ENCODE results near the gene ADH4.

The ADH4 gene

GRCh38 chr4:99179178-99179577 lies 35.1 kb upstream of the ADH4 start:
- no peak for DNase-seq (ENCODE audit: low read depth)
- TF ChIP-seq CTCF (conservative IDR thresholded peaks at IDR 0.05; ENCODE audit: low read depth, low read length): no peak
- H3K4me3 ChIP-seq (ENCODE audit: low read depth, low read length): no peak overlapping the region

GRCh38 chr4:99166544-99166943 lies 22.4 kb upstream of the ADH4 start:
- TF ChIP-seq CTCF (conservative IDR thresholded peaks at IDR 0.05; ENCODE audit: low read depth, low read length): no peak

GRCh38 chr4:99165978-99166377 lies 21.9 kb upstream of the ADH4 start:
- DNase-seq (ENCODE audit: low read depth): no peak
- TF ChIP-seq CTCF (conservative IDR thresholded peaks at IDR 0.05; ENCODE audit: low read depth, low read length): no peak

More at GRCh38 chr4:99166544-99166943, 22.4 kb upstream of the ADH4 start:
- no peak for DNase-seq (ENCODE audit: low read depth)
- H3K4me3 ChIP-seq (ENCODE audit: low read depth, low read length): no peak overlapping the region

GRCh38 chr4:99161373-99162099 lies 17.4 kb upstream of the ADH4 start:
- DNase-seq (ENCODE audit: low read depth): no peak
- no peak overlapping the region for H3K4me3 ChIP-seq (ENCODE audit: low read depth, low read length)
- no peak for TF ChIP-seq CTCF (conservative IDR thresholded peaks at IDR 0.05; ENCODE audit: low read depth, low read length)

More at GRCh38 chr4:99165978-99166377, 21.9 kb upstream of the ADH4 start:
- no peak overlapping the region for H3K4me3 ChIP-seq (ENCODE audit: low read depth, low read length)

GRCh38 chr4:99159699-99160098 lies 15.6 kb upstream of the ADH4 start:
- TF ChIP-seq CTCF (conservative IDR thresholded peaks at IDR 0.05; ENCODE audit: low read depth, low read length): no peak
- H3K4me3 ChIP-seq (ENCODE audit: low read depth, low read length): no peak overlapping the region
- DNase-seq (ENCODE audit: low read depth): no peak

GRCh38 chr4:99157478-99157935 lies 13.4 kb upstream of the ADH4 start:
- no peak for TF ChIP-seq CTCF (conservative IDR thresholded peaks at IDR 0.05; ENCODE audit: low read depth, low read length)
- no peak overlapping the region for H3K4me3 ChIP-seq (ENCODE audit: low read depth, low read length)
- DNase-seq (ENCODE audit: low read depth): no peak

GRCh38 chr4:99156992-99157391 lies 12.9 kb upstream of the ADH4 start:
- no peak for TF ChIP-seq CTCF (conservative IDR thresholded peaks at IDR 0.05; ENCODE audit: low read depth, low read length)
- no peak for DNase-seq (ENCODE audit: low read depth)
- H3K4me3 ChIP-seq (ENCODE audit: low read depth, low read length): no peak overlapping the region

All from choroid plexus epithelial cell (primary cell).